Glomerular endothelial cell (primary cell): Measurements from ENCODE around the gene MYO15A. TPM values are rescaled to one million over a fixed set of nuclear protein-coding genes. Genes with fewer than 3 reads are reported as not detected.

ENCODE experiments used
- total RNA-seq: library from RNA; depleted of rRNA; stranded (reverse); fragments of >200 nt; gene quantifications from 2 replicates; pipeline ENCODE4 v1.2.3, GENCODE V29; 2015

MYO15A gene
- total RNA-seq, 1 donor from 2014 or later = 0.18 TPM

Other genes with a start within 250 kb of the MYO15A start
- gene TOM1L2, start 136.4 kb upstream of the MYO15A start, total RNA-seq = 33.7 and 34.9 TPM in 2 replicates
- 0.34 and 0.47 TPM in 2 replicates for gene DRC3, start 135.9 kb upstream of the MYO15A start, total RNA-seq
- gene ATPAF2, start 69.6 kb upstream of the MYO15A start, total RNA-seq = 20.6 and 27.1 TPM in 2 replicates
- 12.4 and 17.9 TPM in 2 replicates for gene GID4, start 69.3 kb upstream of the MYO15A start, total RNA-seq
- 50.1 and 57.6 TPM in 2 replicates for gene DRG2, start 20.8 kb upstream of the MYO15A start, total RNA-seq
- 90.4 and 92.3 TPM in 2 replicates for gene ALKBH5, start 75.1 kb downstream of the MYO15A start, total RNA-seq
- 45.7 and 47.3 TPM in 2 replicates for gene LLGL1, start 116.9 kb downstream of the MYO15A start, total RNA-seq
- gene FLII, start 150.0 kb downstream of the MYO15A start, total RNA-seq = 358 and 394 TPM in 2 replicates
- 9.1 and 11.7 TPM in 2 replicates for gene MIEF2, start 151.9 kb downstream of the MYO15A start, total RNA-seq
- 21.4 and 38.6 TPM in 2 replicates for gene TOP3A, start 206.2 kb downstream of the MYO15A start, total RNA-seq
- gene SMCR8, start 206.5 kb downstream of the MYO15A start, total RNA-seq = 18.2 and 21.9 TPM in 2 replicates